Thyroid gland (tissue), 4 donors: Measurements from ENCODE around the gene PLCH1. TPM values are rescaled to one million over a fixed set of nuclear protein-coding genes. Genes with fewer than 3 reads are reported as not detected.

ENCODE experiments used
- DNase-seq, 2 donors: peaks; one replicate each; pipeline ENCODE4 v3.0.0-alpha.2; 2019
- H3K27ac ChIP-seq, 3 donors: fragments of 200-600 bp; sonication (generic); 1 replicate in 2 of 3; 2 replicates in 1 of 3; pipeline ENCODE4 v1.5.1; 2016 to 2019; ENCODE audit warnings: mild to moderate bottlenecking in 1 of 3, moderate library complexity in 1 of 3
- H3K27me3 ChIP-seq: fragments of 200-600 bp; sonication (generic); one replicate; pipeline ENCODE4 v1.5.1; 2019
- H3K36me3 ChIP-seq, 2 donors: fragments of 200-600 bp; sonication (generic); one replicate each; pipeline ENCODE4 v1.5.1; 2016 to 2019
- H3K4me1 ChIP-seq, 2 donors: fragments of 200-600 bp; sonication (generic); one replicate each; pipeline ENCODE4 v1.5.1; 2017 to 2019
- H3K4me3 ChIP-seq, 3 donors: fragments of 200-600 bp; sonication (generic); replicated peaks in 1 of 3; 1 replicate in 2 of 3; 2 replicates in 1 of 3; pipeline ENCODE4 v1.5.1; 2016; ENCODE audit warnings: mild to moderate bottlenecking in 1 of 3
- H3K9me3 ChIP-seq: fragments of 200-600 bp; sonication (generic); one replicate; pipeline ENCODE4 v1.5.1; 2017
- POLR2A ChIP-seq, 2 donors: fragments of 450-650 bp; IDR thresholded peaks; one replicate each; pipeline ENCODE4 v1.6.1; 2017; ENCODE audit warnings: antibody characterized with exemption in 2 of 2, mild to moderate bottlenecking in 2 of 2, moderate library complexity in 1 of 2
- WGBS, 2 donors: methylation state at CpG; one replicate each; pipeline ENCODE4 v1.1.5; 2017; 5-methylcytosine and 5-hydroxymethylcytosine counted together
- intact Hi-C: fragments of 100-400 bp; cut with DNase I; formaldehyde crosslinking; loops from one replicate; pipeline ENCODE4 v1.15.1; 2023
- total RNA-seq, 4 donors: library from RNA; depleted of rRNA; stranded (reverse); fragments of >200 nt; gene quantifications; one replicate each; pipeline ENCODE4 v1.2.3, GENCODE V29; 2016
- TF ChIP-seq, protein P1 (sequence below), 6 experiments: fragments of 200-600 bp in 3 of 6; fragments of 450-650 bp in 3 of 6; sonication (generic) in 3 of 6; IDR thresholded peaks; one replicate each; pipeline ENCODE4 v1.5.1; 2016 to 2019; ENCODE audit warnings: antibody characterized with exemption in 6 of 6, mild to moderate bottlenecking in 2 of 6, inconsistent platforms in 1 of 6, moderate library complexity in 1 of 6

Gene PLCH1
- total RNA-seq, 4 donors from 2014 or later = 4.3 to 20.6 (median 14.1) TPM

DNA sequence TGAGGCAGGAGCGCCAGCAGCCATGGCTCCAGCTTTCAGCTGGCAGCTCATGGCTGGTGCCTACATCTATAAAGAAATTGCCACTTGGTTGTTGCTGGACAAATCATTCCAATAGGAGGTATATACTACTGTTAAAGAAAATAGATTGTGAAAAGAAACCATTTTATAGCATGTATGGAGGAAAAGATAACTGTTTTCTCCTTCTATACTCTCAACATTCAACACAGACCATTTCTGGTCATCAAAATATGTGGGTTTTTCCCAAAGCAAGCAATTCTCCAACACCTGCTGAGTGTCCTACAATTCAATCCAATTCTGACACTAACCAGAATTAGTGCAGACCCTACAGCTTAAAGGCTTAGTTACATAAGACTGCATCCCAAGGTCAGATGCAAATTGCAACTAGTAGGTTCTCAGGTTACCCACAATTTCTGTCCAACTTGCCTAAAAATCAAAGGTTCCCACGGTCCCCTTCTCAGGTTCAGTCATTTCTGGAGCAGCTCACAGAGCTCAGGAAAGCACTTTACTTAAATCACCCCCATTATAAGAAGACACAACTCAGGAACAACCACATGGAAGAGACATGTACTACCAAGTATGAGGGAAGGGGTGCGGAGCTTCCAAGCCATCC, 409.0 kb downstream of the PLCH1 start:
- no peaks in the 10 kb centered on the region for H3K9me3 ChIP-seq
- no peak for DNase-seq
- no peaks in the 10 kb centered on the region for H3K36me3 ChIP-seq
- no peaks in the 10 kb centered on the region for H3K27me3 ChIP-seq
- no peak overlapping the region for H3K4me3 ChIP-seq
- H3K4me1 ChIP-seq = no peaks in the 10 kb centered on the region
- no peak overlapping the region for H3K27ac ChIP-seq
- intact Hi-C loops = no loop called here
- 80% methylated on average over 3 of the region's 3 CpGs for WGBS, 2 donors
- TF ChIP-seq POLR2A (IDR thresholded peaks at IDR 0.05) = no peak

DNA sequence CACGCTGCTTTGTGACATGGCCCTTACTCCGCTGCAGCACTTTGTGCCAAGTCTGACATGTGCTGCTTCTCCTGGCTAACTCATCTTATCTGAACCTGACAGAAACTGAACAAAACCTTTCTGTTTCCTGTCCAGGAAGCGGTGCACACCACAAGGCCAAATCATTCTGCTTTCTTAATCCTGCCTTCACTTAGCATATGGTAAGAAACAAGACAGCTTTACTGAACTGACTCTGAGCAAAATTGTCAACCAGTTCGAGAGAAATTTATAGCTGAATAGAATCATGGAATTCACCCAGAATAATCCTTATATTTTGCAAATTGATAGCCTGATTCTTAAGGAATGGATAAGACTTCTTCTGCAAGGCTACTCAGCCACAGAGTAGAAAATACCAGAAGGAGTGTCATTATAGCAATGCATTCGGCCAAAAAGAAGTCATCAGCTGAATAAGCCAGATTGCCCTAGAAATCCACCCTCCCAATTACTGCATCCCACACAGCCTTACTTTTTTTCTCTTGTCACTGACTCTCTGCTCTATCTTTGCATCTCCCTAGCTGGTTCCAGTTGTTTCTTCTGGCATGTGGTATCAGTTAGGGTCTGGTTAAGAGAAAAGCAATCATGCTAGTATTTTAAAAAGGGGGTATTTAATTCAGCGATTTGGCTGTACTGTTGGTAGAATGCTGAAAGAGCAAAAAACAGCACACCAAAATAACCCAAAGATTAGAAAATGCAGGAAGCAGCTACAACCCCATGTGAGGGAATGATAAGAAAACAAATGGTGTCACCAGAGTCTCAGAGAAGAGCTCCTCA, 409.8 kb downstream of the PLCH1 start:
- no peaks in the 10 kb centered on the region for H3K36me3 ChIP-seq
- H3K4me1 ChIP-seq = no peaks in the 10 kb centered on the region
- H3K27me3 ChIP-seq = no peaks in the 10 kb centered on the region
- no peak overlapping the region for H3K4me3 ChIP-seq
- H3K9me3 ChIP-seq = no peaks in the 10 kb centered on the region
- DNase-seq = no peak
- intact Hi-C loops = no loop called here
- TF ChIP-seq POLR2A (IDR thresholded peaks at IDR 0.05) = no peak
- TF ChIP-seq, protein P1, sequence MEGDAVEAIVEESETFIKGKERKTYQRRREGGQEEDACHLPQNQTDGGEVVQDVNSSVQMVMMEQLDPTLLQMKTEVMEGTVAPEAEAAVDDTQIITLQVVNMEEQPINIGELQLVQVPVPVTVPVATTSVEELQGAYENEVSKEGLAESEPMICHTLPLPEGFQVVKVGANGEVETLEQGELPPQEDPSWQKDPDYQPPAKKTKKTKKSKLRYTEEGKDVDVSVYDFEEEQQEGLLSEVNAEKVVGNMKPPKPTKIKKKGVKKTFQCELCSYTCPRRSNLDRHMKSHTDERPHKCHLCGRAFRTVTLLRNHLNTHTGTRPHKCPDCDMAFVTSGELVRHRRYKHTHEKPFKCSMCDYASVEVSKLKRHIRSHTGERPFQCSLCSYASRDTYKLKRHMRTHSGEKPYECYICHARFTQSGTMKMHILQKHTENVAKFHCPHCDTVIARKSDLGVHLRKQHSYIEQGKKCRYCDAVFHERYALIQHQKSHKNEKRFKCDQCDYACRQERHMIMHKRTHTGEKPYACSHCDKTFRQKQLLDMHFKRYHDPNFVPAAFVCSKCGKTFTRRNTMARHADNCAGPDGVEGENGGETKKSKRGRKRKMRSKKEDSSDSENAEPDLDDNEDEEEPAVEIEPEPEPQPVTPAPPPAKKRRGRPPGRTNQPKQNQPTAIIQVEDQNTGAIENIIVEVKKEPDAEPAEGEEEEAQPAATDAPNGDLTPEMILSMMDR (IDR thresholded peaks at IDR 0.05) = no peak
- H3K27ac ChIP-seq = no peak overlapping the region
- WGBS, 2 donors = 71 to 75% methylated on average over 6 of the region's 6 CpGs

DNA sequence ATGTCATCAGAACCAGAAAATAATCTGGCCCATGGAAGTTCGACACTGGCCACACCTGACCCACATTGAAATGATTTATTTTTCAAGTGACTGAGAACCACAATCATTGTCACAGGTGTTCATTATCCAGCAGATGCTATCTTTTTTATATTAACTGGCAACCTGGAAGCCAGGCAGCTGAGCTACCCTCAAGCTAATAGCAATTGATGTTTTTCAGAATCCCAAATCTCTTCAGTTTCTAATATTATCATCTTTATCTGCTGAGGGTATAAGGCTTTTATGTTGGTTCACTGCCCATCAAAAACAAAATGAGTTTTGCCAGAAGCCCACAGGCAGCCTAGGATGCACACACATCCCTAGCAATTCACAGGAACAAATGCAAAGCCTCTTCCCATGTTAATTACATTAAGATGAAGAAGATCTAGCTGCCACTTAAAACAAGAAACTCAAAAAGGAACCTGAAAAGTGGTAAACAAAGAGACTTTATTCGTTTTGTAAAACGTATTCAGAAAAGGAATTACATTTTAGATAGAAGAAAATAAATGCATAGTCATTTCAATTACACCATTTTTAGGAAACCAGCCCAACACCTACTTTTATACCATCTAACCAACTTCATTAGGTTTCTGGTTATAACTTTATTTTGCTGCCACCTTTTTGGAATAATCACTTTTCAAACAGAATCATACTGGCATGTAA, 410.5 kb downstream of the PLCH1 start:
- TF ChIP-seq, protein P1 (IDR thresholded peaks at IDR 0.05) = no peak
- TF ChIP-seq POLR2A (IDR thresholded peaks at IDR 0.05) = no peak
- H3K9me3 ChIP-seq = no peaks in the 10 kb centered on the region

DNA sequence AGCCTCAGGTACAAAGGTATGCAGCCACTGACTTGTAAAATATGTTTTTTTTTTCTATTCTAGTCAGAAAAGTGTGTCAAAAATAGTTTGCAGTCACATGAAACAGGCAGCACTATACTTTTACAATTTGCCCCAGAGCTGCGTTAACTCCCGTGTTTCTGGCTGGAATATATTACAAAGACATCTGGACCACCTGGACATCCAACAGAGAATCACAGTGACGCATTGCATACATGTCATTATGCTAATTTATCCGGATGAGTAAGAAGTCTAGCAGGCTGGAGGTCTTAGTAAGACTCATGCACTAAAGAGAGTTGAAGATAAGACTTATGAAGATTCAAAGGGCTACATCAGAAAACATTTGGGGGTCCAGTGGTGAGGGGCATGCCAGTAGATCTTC, 412.2 kb downstream of the PLCH1 start:
- 77 to 81% methylated on average over 4 of the region's 4 CpGs for WGBS, 2 donors
- no peaks in the 10 kb centered on the region for H3K9me3 ChIP-seq
- intact Hi-C loops = no loop called here

More for the DNA sequence above, 410.5 kb downstream of the PLCH1 start:
- Histone ChIP-seq H3K27ac (no peak overlapping the region), H3K4me3 (no peak overlapping the region), H3K27me3 (no peaks in the 10 kb centered on the region), H3K36me3 (no peaks in the 10 kb centered on the region), H3K4me1 (no peaks in the 10 kb centered on the region)
- intact Hi-C loops = no loop called here
- no peak for DNase-seq
- WGBS, 2 donors = 80 to 84% methylated on average over 3 of the region's 3 CpGs

DNA sequence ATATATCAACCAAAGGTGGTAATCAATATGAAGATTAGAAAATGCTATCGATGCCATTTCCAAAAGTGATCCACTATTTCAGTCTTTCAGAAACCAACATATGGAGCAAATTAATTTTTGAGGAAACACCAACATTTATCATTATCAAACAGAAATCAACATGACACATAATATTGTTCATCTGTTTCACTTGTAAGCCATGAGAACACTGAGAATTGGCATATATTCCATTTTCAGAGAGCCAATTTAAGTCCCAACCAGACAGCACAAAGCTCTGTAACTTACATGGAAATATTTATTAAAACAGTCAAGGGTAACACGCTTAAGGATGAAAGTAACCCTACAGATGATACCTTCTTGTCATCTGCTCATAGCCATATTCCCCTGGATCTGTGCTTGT, 413.8 kb downstream of the PLCH1 start:
- WGBS, 2 donors = 93 to 95% methylated on average over 2 of the region's 2 CpGs
- Histone ChIP-seq H3K27me3 (no peaks in the 10 kb centered on the region), H3K9me3 (no peaks in the 10 kb centered on the region), H3K27ac (no peak overlapping the region), H3K4me1 (no peaks in the 10 kb centered on the region), H3K36me3 (no peaks in the 10 kb centered on the region), H3K4me3 (no peak overlapping the region)
- DNase-seq = no peak
- no peak for TF ChIP-seq POLR2A (IDR thresholded peaks at IDR 0.05)
- TF ChIP-seq, protein P1 (IDR thresholded peaks at IDR 0.05) = no peak
- intact Hi-C loops = no loop called here

More for the DNA sequence above, 412.2 kb downstream of the PLCH1 start:
- Histone ChIP-seq H3K36me3 (no peaks in the 10 kb centered on the region), H3K4me3 (no peak overlapping the region), H3K27ac (no peak overlapping the region), H3K4me1 (no peaks in the 10 kb centered on the region), H3K27me3 (no peaks in the 10 kb centered on the region)
- no peak for DNase-seq
- no peak for TF ChIP-seq POLR2A (IDR thresholded peaks at IDR 0.05)
- TF ChIP-seq, protein P1 (IDR thresholded peaks at IDR 0.05) = no peak
